Limb (tissue), 2 donors: ENCODE measurements around the gene FTL.

Source experiments
- DNase-seq, 2 donors: peaks; one replicate each; pipeline ENCODE4 v3.0.0-alpha.2; 2016; ENCODE audit errors: extremely low spot score in 2 of 2

Gene FTL

DNA sequence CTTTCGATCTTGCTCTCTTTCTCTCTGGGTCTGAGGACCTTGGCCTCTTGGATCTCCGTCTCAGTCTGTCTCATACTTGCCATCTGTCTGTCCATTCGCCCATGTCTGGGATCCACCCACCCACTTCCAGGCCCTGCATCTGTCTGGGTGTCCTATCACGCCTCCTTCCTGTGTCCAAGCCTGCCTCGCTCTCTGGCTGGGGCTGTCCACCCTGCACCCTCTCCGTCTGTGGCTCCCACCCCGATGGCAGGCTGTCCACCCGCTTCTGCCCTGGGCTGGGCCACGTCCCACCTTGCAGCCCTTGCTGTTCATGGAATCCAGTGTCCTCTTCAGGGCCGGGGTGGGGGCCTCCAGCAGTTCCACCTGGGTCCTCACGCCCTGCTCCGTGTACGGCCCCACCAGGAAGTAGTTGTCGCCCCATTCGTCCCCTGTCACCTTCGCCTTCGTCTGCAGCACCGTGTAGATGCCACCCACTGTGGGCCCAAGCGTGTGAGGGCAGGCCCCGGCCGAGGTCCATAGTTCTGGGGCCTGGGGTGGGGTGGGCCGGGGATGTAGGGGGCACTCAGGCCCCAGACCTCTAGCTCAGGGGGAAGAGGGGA lies 26.0 kb downstream of the FTL start:
- no peak for DNase-seq

DNA sequence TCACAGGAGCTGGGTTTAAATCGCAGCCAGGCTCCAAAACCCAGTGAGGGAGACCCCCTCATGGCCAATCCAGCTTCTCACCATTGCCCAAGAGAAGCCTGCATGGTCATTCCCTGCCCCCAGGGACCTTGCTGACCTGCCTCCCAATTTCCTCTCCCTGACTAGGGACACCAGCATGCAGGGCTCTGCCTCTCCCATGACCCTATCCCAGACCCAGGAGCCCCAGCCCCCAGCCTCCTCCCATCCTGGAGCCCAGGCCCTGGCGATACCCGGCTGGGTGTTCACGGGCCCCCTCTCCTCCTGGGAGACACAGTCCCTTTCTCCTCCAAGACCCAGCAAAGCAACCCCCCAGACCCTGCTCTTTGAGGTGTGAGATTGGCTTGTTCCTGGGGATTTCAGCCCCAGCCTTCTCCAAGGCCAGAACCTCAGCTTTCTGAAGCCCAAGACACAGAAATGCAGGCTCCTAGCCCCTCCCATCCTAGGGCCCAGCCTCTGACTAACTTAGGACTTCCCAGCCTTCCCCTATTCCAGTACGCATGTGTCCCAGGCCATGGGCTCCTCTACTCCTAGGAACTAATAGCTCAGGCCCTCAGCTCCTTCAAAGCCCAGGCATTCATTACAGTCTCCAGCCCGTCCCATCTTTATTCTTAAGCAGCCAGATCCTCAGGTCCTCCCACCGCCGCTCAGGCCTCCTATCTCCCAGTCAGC lies 26.9 kb downstream of the FTL start:
- DNase-seq = peak; percentile 39 to 59

DNA sequence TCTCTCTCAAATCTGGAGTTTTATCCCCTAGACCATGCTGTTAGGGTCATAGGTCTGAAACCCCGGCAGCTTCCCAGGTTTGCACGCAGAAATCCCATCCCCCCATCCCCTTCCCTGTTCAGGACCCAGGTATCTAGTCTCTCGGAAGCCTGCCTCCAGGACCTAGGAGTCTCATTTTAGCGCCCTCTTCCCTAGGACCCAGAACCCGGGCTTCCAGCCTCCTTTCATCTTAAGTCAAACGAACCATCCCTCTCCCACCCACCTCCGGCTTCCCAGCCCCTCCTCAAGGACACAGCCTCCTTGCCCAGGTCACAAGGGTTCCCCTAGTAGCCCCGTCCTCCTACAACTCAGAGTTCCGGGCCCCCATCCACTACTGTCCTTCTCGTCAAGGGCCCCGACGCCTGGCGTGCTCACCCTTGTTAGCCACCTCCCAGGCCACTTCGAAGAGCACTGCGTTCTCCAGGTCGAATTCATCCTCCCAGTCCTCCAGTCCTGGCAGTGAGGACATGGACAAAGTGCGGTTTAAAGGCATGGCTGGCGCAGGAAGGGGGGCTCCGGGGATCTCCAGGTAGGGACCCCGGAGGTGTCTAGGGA lies 27.6 kb downstream of the FTL start:
- no peak for DNase-seq

DNA sequence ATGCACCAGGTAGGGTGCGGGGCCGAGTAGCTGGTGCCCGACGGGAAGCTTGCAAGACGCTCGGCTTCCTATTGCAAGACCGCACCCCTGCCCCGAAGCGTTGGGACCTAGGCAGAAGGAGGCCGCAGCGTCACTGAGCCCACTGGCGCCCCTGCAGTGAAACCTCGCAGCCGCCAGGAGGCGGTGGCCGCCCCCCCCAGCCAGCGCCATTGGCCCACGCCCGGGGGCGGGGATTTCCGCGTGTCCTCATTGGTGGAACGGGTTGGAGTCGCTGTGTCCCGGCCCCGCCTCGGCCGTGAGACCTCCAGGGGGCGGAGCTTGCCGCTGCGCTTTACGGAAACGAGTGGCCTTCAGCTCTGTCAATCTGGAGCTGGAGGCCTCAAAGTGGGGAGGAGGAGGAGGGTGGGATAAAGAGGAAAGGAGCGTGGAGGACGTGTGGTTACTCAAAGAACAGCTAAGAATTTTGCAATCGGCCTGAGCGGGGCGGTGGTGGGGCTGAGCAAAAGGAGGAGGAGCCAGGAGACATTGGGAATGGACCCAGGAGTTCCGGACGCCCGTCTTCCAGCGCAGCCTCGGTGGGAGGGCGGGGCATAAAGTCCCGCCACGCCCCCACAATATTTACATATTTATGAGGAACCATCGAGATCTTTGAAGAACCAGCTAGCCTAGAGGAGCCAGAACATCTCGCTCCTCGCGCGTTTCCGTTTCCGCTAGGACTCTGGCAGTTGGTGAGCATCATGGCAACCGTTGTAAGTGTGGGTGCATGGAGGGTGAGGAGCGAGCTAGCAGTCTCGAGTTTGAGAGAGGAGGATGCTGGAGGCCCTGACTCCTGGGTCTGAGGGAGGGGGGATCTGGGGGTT lies 28.3 kb downstream of the FTL start, which contains the start of the genes GYS1 and RUVBL2:
Gene GYS1 (minus strand): TSS at position 135 of the 860 bp plus-strand sequence. CDS start 197 bp downstream, outside the sequence.
Gene RUVBL2 (plus strand): TSS at position 713 of the 860 bp plus-strand sequence. CDS start 25 bp downstream, at position 738.
- DNase-seq = peak; percentile 99 to 100

DNA sequence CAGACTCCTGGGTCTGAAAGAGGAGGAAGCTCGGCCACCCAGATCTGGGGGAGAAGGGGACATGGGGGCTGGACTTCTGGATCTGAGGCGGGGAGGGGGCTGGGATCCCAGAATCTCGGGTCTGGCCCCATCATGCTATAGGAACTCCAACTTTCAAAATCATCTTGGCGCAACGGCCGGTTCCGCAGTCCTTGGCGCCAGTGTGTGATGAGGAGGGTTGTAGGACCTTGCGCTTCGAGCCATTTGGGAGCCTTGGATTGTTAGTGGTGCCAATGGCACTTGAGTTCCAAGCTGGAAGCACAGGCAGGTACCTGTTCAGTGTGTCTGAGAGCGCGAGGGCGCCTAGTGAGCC lies 28.9 kb downstream of the FTL start:
- no peak for DNase-seq

DNA sequence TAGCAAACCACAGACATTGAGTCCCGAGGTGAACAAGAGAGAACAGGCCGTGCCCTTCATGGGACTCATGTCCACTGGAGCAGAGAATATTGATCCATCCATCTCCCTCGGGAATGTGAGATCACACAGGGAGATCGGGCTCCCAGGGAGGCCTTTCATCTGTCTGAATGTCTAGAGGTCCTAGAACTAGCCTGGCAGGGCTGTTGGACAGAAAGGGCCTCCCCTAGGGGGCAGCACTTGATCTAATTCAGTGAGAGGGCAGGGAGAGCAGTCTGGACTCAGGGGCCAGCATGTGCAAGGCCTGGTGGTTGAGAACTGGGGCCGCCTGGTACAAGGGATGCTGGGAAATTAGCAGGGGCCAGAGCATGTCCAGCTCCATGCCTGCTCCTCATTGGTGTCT lies 32.9 kb downstream of the FTL start:
- DNase-seq = no peak

DNA sequence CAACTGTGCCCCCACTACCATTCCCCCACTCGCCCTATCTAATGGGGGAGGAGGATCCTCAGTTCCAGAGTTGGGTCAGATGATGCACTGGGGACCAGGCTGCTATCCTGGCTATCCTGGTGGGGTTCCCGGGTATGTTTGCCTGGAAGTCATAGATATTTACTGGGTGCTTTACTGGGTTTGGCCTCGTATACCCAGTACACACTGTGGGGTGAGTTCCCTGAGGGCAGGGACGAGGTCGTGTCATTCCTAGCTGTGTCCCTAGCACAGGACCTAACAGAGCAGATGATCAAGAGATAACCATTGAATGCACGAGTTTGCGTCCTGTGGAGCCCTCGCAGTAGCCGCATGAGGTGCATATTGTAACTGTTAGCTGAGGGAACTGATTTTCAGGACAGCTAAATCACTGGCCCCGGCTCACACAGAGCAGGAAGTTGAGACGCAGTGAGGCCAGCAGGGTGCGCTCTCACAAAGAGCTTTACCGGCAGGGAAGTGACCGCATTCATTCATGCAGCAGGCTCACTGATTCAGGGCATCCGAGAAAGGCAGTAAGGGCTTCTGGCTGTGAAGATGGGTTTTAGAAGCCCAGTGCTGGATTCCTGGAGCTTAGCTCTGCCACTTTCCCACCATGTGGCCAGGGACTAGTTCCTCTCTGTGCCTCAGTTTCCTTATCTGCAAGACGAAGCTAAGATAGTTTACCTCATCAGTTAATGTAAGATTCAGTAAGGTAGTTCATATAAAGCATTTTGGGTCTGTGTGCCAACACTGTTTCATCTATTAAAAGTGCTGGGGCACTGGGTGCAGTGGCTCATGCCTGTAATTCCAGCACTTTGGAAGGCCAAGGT lies 34.6 kb downstream of the FTL start:
- DNase-seq = peak; percentile 18 to 60

DNA sequence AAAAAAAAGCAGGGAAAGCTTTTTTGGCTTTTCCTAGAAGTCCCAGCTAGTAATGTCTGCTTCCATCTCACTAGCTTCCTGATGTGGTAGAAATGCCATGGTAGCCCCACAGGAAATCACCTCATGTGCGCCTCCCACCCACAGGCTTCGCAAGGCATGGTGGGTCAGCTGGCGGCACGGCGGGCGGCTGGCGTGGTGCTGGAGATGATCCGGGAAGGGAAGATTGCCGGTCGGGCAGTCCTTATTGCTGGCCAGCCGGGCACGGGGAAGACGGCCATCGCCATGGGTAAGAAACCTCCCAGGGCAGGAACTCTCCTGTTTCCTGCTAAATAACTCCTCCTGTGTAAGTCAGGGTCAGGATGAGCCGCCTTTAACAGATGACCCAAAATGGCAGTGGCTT lies 39.0 kb downstream of the FTL start:
- DNase-seq = no peak

DNA sequence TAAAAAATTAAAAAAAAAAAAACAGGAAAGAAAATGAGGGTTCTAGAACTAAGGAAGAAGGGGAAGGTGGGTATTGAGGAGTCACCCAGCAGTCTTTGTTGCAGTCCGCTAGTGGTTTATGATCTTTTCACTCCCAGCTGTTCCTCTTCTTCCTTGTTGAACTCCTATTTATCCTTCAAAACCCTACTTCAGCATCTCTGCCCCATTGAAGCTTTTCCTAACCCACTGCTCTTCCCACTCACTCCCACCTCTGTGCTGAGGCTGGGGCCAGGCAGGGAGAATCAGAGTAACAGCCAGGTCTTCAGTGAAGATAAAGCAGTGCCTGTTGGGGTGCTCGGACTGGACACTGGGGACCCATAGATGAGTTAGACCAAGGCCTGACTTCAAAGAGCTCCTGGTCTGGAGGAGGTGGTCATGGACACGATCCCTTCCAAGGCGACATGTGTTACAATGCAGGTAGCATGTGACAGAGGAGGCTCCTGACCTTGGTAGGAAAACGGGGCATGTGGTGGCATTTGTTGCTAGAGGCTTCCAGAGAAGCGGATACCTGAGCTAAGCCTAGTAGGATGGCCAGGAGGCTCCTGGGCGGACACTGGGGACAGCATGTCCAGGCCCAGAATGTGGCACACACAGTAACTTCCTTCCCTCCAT lies 40.0 kb downstream of the FTL start:
- DNase-seq = no peak

DNA sequence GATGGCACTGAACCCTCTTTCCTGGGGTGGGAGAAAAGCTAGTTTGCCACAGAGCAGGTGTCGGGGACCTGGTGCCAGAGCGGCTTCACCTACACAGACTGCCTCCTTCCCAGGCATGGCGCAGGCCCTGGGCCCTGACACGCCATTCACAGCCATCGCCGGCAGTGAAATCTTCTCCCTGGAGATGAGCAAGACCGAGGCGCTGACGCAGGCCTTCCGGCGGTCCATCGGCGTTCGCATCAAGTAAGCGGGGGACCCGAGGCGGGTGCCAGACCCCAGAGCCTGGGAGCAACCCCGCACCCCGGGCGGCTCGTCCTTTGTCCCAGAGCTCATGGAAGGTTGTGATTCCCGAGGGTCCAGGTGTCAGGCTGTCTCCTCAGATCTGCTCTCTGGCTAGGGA lies 41.8 kb downstream of the FTL start:
- no peak for DNase-seq

DNA sequence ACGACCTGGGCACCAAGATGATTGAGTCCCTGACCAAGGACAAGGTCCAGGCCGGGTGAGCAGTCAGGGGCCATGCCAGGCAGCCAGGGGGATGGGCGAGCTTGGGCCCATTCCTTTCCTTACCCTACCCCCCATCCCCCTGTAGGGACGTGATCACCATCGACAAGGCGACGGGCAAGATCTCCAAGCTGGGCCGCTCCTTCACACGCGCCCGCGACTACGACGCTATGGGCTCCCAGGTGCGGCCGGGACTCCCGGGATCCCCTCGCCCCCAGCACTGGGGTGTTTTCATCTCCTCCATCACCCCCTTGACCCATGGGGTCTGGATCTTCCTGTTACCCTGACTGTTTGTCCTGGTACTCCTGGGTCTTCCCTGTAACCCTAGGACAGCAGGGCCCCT lies 44.7 kb downstream of the FTL start:
- no peak for DNase-seq

DNA sequence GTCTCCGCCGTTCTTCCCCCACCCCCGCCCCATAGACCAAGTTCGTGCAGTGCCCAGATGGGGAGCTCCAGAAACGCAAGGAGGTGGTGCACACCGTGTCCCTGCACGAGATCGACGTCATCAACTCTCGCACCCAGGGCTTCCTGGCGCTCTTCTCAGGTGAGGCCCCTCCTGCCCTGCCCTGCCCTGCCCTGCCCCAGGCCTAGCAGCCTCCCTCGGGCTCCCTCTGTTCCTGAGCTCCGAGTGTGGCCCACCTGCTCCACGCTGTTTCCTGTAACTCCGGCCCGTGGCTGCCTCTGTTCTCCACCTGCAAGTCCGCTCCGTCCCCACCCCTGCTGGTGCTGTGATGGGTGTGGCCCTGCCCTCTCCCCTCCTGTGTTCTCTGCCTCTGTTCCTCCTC lies 45.3 kb downstream of the FTL start:
- no peak for DNase-seq

DNA sequence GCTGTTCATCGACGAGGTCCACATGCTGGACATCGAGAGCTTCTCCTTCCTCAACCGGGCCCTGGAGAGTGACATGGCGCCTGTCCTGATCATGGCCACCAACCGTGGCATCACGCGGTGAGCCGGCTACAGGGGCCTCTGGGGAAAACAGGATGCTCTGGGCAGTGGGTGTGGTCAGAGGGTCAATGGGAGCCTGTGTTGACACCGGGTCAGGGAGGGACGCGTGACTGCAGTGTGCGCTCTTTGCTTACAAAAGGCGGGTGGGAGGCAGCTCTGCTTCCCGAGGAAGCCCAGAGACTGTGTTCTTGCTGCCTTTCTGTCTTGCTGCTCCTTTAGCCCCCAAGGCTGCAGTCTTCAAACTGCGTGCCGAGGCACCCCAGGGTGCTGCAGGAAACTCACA lies 46.1 kb downstream of the FTL start:
- no peak for DNase-seq

DNA sequence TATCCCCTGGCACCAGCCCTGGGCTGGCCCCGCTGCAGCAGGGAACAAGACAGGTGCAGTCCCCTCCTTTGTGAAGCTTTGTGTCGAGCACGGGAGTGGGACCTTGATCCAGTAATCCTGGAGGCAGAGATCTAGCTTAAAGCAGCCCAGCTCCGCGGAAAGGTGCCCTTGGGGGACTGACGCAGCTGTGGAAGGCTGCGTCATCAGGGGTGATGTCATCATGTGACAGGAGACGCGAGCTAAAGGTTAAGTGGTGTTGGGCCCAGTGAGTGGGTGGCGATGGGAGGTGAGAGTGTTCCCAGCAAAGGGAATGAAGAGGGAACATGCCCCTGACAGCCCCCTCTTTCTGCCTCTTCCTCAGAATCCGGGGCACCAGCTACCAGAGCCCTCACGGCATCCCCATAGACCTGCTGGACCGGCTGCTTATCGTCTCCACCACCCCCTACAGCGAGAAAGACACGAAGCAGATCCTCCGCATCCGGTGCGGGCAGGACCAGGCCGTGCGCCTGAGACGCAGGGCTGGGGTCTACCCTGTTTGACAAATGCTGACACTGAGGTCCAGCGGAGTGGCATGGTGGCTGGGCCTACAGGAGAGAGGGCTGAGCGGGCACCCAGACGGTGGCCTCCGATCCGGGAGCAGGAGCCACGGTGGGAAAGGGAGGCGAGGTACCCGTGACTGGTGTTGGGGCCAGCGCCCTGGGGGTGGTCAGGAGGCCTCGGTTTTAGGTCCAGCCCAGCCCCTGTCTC lies 49.2 kb downstream of the FTL start:
- DNase-seq = no peak

DNA sequence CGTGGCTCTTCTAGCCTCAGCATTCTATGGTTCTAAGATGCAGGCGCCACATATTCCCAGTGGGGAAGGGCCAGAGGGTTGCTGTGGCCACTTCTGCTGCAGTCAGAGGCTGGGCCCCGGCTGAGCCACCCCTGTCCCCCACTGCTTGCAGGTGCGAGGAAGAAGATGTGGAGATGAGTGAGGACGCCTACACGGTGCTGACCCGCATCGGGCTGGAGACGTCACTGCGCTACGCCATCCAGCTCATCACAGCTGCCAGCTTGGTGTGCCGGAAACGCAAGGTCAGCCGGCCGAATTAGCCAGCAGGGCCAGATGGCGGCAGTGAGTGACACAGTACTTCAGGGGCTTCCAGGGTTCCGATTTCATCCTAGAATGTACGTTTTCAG lies 49.8 kb downstream of the FTL start:
- no peak for DNase-seq

DNA sequence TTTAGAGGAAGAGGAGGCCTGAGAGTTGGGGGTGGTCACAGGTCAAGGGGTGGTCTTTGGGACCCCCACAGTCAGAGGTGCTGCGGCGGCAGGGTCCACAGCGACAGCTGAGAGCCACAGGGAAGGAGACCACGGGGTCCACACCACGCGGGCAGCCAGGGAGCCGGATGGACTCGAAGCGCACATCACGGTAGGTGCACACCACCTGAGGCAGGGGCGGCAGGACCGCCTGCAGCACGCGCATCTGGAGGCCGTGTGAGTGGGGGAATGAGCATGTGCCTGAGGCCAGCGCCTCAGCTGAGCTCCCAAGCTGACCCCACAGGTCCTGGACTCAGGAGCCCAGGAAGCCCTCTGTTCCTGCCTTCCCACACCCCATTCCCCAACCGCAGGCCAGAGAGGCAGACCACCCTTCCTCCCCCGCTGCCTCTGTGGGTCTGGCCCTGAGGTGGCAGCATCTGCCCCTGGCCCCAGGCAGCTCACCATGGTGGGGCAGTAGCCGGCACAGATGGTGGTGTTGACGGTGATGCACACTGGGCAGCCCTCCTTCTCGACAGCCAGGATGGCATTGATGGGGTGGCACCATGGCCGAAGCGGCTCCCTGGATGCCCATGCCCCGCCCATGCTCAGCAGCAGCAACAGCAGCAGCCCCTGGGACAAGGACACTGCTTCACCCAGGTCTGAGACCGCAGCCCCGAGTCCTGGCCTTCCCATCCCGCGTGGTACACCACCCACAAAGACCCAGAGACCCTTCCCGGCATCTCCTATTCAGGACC lies 51.1 kb downstream of the FTL start:
- no peak for DNase-seq
